Measurements from ENCODE around the gene PTPRC.

Gene PTPRC

GRCh38 chr1:198676253-198676652 lies 37.4 kb downstream of the PTPRC start:
- DNase-seq (ENCODE audit: low read depth), result no peak

DNA sequence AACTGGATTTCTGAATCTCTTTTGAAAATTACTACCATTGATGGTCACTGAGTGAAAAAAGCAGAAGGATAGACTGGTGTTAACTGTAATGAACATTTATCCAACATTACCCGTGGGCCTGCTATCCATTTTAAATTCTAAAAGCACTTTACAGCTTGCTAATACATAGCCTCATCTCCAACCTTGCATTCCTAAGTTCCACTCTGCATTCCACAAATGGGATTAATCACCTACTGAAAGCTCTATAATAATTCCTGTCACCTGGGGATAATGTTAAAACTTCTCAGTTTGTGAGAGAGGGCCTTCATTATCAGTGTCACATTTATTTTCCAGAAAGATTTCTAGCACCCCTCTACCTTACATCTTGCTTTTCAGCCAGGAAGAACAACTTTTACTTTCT lies 38.2 kb downstream of the PTPRC start:
- DNase-seq (ENCODE audit: low read depth), result no peak

DNA sequence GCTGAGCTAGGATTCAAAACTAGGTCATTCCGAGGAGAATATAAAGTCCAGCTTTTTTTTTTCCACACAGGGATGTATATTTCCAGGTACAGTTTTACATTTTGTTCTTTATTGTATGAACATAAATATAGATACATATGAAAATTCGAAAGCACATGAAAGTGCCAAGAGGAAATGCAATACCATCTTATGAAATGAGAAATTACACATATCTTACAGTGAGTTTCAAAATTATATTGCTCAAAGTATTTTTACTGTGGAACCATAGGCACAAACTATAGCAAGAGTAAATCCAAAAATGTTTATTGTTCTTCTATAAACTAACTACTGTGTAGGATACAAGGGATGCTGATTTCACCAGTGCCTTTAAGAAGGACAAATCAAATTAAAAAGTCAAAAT lies 39.0 kb downstream of the PTPRC start:
- DNase-seq (ENCODE audit: low read depth), result no peak

- no peak for DNase-seq (ENCODE audit: low read depth)
Observed at GRCh38 chr1:198678301-198678836, 39.5 kb downstream of the PTPRC start.

- DNase-seq (ENCODE audit: low read depth), result peak; percentile 29
Observed at GRCh38 chr1:198678901-198679329, 40.1 kb downstream of the PTPRC start.

- DNase-seq (ENCODE audit: low read depth), result peak; percentile 21
Observed at GRCh38 chr1:198679535-198680173, 40.8 kb downstream of the PTPRC start.

DNA sequence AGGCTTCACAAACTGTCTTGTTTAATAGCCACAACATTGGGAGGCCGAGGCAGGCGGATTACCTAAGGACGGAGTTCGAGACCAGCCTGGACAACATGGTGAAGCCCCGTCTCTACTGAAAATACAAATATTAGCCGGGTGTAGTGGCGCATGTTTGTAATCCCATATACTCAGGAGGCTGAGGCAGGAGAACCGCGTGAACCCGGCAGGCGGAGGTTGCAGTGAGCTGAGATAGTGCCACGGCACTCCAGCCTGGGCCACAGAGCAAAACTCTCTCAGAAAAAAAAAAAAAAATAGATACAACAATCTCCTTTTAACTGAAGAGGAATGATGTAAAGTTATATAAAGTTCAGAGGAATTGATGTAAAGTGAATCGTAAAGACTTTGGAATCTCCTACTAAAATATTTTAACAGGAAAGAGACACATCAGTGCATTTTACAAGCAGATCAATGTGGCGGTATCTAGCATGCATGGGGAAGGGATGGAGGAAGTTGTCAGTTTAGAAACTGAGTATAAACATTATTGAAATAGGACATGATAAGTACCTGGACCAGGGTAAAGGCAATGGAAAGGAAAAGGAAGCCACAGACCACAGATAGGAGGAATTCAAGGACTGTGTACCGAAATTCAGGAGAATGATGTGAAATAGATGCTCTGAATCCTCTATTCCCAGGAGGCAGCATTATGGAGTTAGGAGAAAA lies 41.5 kb downstream of the PTPRC start:
- DNase-seq (ENCODE audit: low read depth), result no peak

GRCh38 chr1:198681252-198681651 lies 42.4 kb downstream of the PTPRC start:
- DNase-seq (ENCODE audit: low read depth), result no peak

GRCh38 chr1:198681831-198682759 lies 43.3 kb downstream of the PTPRC start:
- DNase-seq (ENCODE audit: low read depth), result peak; percentile 53

DNA sequence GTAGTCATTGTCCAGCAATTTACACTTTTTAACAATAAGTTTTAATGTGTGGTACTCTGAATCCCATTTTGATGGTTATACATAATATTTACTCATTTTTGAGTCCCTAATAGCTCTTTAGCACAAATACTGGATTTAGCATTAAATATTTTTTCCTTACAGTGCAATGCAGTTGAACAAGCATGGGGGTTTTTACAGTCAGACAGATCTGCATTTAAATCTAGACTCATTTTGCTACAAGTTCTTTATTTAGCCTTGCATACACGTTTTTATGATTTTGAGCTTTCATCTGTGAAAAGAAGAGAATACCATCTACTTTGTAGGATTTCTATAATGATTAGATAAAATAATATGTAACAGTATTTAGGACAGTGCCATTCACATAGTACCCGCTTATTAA lies 44.0 kb downstream of the PTPRC start:
- DNase-seq (ENCODE audit: low read depth), result no peak

- DNase-seq (ENCODE audit: low read depth), result no peak
Observed at GRCh38 chr1:198683449-198683848, 44.6 kb downstream of the PTPRC start.

GRCh38 chr1:198686069-198686728 lies 47.4 kb downstream of the PTPRC start:
- DNase-seq (ENCODE audit: low read depth), result no peak

DNA sequence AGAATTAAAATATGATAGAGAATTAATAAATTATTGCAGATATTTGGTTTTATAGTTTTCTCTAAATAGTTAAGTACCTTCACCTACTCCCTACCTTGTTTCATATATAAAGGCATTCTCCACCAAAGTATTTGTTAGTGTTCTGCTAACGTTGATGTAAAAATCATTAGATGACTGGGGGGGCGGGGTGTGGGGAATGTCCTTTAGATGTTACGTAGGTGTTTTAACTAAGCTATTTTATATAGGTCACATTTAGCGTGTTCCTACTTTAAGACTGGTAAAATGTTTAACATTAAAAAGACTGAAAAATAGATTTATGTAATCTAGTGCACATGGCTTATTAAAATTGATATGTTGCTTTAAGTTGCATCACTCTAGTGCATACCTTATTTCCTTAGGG lies 48.6 kb downstream of the PTPRC start:
- no peak for DNase-seq (ENCODE audit: low read depth)

DNA sequence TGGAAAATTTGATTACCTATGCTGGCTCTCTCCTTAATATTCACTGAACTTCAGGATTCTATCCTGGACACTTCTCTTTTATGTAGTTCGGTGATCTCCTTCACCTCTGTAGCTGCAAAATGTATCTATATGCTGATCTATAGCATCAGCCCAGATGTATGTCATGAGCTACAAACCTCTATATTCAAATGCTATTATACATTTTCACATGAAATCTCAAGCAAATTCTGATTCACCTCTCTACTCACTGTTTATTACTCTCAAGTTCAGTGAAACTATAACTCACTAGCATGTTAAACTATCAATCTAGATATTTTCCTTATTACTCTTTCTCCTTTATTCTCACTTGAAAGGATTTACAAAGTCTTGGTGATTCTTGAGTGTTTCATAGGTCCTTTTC lies 52.2 kb downstream of the PTPRC start:
- no peak for DNase-seq (ENCODE audit: low read depth)

- DNase-seq (ENCODE audit: low read depth), result no peak
Observed at GRCh38 chr1:198693321-198693720, 54.5 kb downstream of the PTPRC start.

- no peak for DNase-seq (ENCODE audit: low read depth)
Observed at GRCh38 chr1:198694542-198694941, 55.7 kb downstream of the PTPRC start.

- no peak for DNase-seq (ENCODE audit: low read depth)
Observed at GRCh38 chr1:198696211-198696610, 57.4 kb downstream of the PTPRC start.

GRCh38 chr1:198699167-198700015 lies 60.6 kb downstream of the PTPRC start:
- peak; percentile 69 for DNase-seq (ENCODE audit: low read depth)

GRCh38 chr1:198700016-198700392 lies 61.2 kb downstream of the PTPRC start:
- no peak for DNase-seq (ENCODE audit: low read depth)

- DNase-seq (ENCODE audit: low read depth), result no peak
Observed at GRCh38 chr1:198700396-198700795, 61.6 kb downstream of the PTPRC start.

DNA sequence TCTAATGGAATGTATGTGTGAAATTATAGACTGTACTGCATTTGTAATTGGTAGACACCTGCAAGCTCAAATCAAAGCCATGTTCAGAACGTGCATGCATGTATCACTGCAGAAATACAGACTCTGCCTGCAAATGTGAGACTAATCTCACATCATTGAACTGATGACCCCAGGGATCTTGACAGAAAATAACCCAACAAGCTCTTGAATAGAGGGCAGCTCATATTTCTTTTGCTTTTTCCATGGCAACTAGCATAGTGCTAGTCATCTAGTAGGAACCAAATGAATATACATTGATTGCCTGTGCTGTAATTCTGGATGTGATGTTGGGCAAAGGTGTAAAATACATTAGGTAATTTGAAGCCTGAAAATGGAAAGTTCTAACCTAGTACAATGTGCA lies 62.4 kb downstream of the PTPRC start:
- DNase-seq (ENCODE audit: low read depth), result no peak
